ENCODE measurements around the gene WIPF1.

WIPF1 gene

GRCh38 chr2:174561283-174561971 is 36.2 kb downstream of the WIPF1 start:
- TF ChIP-seq EZH2phosphoT487 (IDR thresholded peaks at IDR 0.05; ENCODE audit: borderline replicate concordance): no peak
- Histone ChIP-seq H3K9me2 (replicated peaks; ENCODE audit: low read depth, low read length) (no peaks in the 10 kb centered on the region), H3K4me3 (ENCODE audit: low read length, poor library complexity, severe bottlenecking) (no peak overlapping the region), H3K4me1 (ENCODE audit: insufficient read depth, low read length, poor library complexity, severe bottlenecking) (no peaks in the 10 kb centered on the region), H3K4me2 (ENCODE audit: low read depth, low read length, poor library complexity, severe bottlenecking) (no peak overlapping the region), H4K20me1 (ENCODE audit: insufficient read depth, low read length, poor library complexity, severe bottlenecking) (no peaks in the 10 kb centered on the region), H3K9me3 (ENCODE audit: insufficient read depth, low read depth, low read length) (no peaks in the 10 kb centered on the region), H2AFZ (ENCODE audit: low read length) (no peak overlapping the region), H3K27me3 (ENCODE audit: insufficient read depth, low read length, poor library complexity, severe bottlenecking) (no peaks in the 10 kb centered on the region), H3K9ac (ENCODE audit: low read depth, low read length, poor library complexity, severe bottlenecking) (no peak overlapping the region), H3K36me3 (ENCODE audit: insufficient read depth, low read length) (peaks cover 74% of the 10 kb centered on the region), H3F3A (ENCODE audit: low read depth) (no peaks in the 10 kb centered on the region), H3K79me2 (ENCODE audit: insufficient read depth, low read length) (peaks cover 3% of the 10 kb centered on the region; the same call in 1 of the 2 replicates)

DNA sequence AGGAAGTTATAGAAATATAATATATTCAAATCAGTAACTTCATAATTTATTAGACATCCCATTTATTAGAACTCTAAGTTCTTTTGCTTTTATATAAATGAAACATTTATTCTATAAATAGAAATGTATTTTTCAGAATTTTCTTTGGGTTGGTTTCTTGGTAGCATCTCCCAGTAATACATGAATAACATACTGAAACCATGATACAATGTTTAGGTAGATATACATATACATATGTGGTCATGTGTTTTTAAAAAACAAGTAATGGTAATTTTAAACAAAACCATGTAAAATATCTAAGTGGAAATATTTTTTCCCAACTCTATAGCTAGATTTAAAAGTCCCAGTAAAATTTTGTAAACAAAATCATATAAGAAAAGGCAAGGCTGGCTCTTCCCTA is 36.9 kb downstream of the WIPF1 start:
- TF ChIP-seq EZH2phosphoT487 (IDR thresholded peaks at IDR 0.05; ENCODE audit: borderline replicate concordance): no peak
- TF ChIP-seq, protein P1, sequence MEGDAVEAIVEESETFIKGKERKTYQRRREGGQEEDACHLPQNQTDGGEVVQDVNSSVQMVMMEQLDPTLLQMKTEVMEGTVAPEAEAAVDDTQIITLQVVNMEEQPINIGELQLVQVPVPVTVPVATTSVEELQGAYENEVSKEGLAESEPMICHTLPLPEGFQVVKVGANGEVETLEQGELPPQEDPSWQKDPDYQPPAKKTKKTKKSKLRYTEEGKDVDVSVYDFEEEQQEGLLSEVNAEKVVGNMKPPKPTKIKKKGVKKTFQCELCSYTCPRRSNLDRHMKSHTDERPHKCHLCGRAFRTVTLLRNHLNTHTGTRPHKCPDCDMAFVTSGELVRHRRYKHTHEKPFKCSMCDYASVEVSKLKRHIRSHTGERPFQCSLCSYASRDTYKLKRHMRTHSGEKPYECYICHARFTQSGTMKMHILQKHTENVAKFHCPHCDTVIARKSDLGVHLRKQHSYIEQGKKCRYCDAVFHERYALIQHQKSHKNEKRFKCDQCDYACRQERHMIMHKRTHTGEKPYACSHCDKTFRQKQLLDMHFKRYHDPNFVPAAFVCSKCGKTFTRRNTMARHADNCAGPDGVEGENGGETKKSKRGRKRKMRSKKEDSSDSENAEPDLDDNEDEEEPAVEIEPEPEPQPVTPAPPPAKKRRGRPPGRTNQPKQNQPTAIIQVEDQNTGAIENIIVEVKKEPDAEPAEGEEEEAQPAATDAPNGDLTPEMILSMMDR (conservative IDR thresholded peaks at IDR 0.05; ENCODE audit: low read length): no peak

GRCh38 chr2:174555998-174556397 is 41.6 kb downstream of the WIPF1 start:
- Histone ChIP-seq H2AFZ (ENCODE audit: low read length) (no peak overlapping the region), H3K4me1 (ENCODE audit: insufficient read depth, low read length, poor library complexity, severe bottlenecking) (peaks cover 14% of the 10 kb centered on the region), H3K9ac (ENCODE audit: low read depth, low read length, poor library complexity, severe bottlenecking) (no peak overlapping the region), H3F3A (ENCODE audit: low read depth) (no peaks in the 10 kb centered on the region), H4K20me1 (ENCODE audit: insufficient read depth, low read length, poor library complexity, severe bottlenecking) (no peaks in the 10 kb centered on the region), H3K9me2 (replicated peaks; ENCODE audit: low read depth, low read length) (no peaks in the 10 kb centered on the region), H3K79me2 (ENCODE audit: insufficient read depth, low read length) (no peaks in the 10 kb centered on the region), H3K4me2 (ENCODE audit: low read depth, low read length, poor library complexity, severe bottlenecking) (no peak overlapping the region), H3K36me3 (ENCODE audit: insufficient read depth, low read length) (peaks cover 24% of the 10 kb centered on the region), H3K9me3 (ENCODE audit: insufficient read depth, low read depth, low read length) (no peaks in the 10 kb centered on the region), H3K4me3 (ENCODE audit: low read length, poor library complexity, severe bottlenecking) (no peak overlapping the region), H3K27me3 (ENCODE audit: insufficient read depth, low read length, poor library complexity, severe bottlenecking) (no peaks in the 10 kb centered on the region)
- TF ChIP-seq, protein P1 (conservative IDR thresholded peaks at IDR 0.05; ENCODE audit: low read length): no peak
- no peak for TF ChIP-seq EZH2phosphoT487 (IDR thresholded peaks at IDR 0.05; ENCODE audit: borderline replicate concordance)

More for the DNA sequence above, 36.9 kb downstream of the WIPF1 start:
- Histone ChIP-seq H3K27me3 (ENCODE audit: insufficient read depth, low read length, poor library complexity, severe bottlenecking) (no peaks in the 10 kb centered on the region), H3K9me2 (replicated peaks; ENCODE audit: low read depth, low read length) (no peaks in the 10 kb centered on the region), H2AFZ (ENCODE audit: low read length) (no peak overlapping the region), H3K9ac (ENCODE audit: low read depth, low read length, poor library complexity, severe bottlenecking) (no peak overlapping the region), H3F3A (ENCODE audit: low read depth) (no peaks in the 10 kb centered on the region), H4K20me1 (ENCODE audit: insufficient read depth, low read length, poor library complexity, severe bottlenecking) (no peaks in the 10 kb centered on the region), H3K4me1 (ENCODE audit: insufficient read depth, low read length, poor library complexity, severe bottlenecking) (no peaks in the 10 kb centered on the region), H3K79me2 (ENCODE audit: insufficient read depth, low read length) (peaks cover 3% of the 10 kb centered on the region; the same call in 1 of the 2 replicates), H3K4me3 (ENCODE audit: low read length, poor library complexity, severe bottlenecking) (no peak overlapping the region), H3K36me3 (ENCODE audit: insufficient read depth, low read length) (peaks cover 69% of the 10 kb centered on the region), H3K9me3 (ENCODE audit: insufficient read depth, low read depth, low read length) (no peaks in the 10 kb centered on the region), H3K4me2 (ENCODE audit: low read depth, low read length, poor library complexity, severe bottlenecking) (no peak overlapping the region)
